ENCODE data around the gene KYAT1. TPM values are rescaled to one million over a fixed set of nuclear protein-coding genes. Genes with fewer than 3 reads are reported as not detected.

The KYAT1 gene
- total and polyA plus RNA-seq, 2 of the 13 experiments (the other 11 are each of a cell fraction or from before 2014, with no cell fraction given): 9.2 to 46.5 TPM

DNA sequence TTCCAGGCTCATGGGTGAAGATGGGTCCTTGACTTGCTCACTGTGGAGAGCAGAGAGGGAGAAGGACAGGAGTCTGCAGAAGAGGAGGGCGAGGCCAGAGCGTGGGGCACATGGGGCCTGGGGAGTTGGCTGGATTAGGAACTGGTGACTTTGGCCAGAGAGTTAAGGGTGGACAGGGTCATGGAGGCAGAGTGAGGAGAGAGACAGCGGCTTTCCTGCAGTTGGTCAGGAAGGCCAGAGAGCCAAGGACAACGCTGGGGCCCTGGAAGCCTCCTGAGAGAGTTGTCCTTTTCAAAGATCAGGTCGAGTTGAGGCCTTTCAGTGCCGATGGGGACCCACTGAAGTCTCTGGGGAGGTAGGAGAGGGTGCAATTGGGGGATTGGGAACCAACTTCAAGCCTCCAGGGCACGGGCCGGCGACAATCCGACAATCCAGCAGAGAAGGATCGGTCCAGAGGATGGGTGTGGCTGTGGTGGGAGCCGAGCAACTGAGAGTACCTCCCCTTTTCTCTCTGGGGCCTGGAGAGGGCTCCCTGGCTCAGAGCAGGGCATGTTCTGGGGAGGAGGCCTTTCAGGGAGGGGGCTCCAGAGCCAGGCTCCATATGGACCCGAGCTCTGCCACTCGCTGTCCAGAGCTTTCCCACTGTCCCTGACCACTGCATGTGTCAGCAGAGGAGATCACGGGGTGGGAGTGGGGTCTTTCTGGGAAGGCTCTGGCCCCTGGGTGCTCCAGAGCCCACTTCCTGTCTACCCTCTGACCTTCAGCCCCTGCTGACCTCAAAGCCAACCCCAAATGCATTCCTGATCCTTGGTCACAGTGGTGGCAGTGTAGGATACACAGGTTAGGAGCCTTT, 31.5 kb upstream of the KYAT1 start (continued):
- TF ChIP-seq GABPA (IDR thresholded peaks at IDR 0.05; ENCODE audit: low read depth, low read length) (no peak), GABPA (CRISPR knock-in tag; IDR thresholded peaks at IDR 0.05; ENCODE audit: low read depth) (peak; percentile 49; the same call in 1 of the 2 replicates), TGIF2 (CRISPR knock-in tag; IDR thresholded peaks at IDR 0.05) (no peak), WIZ (CRISPR knock-in tag; IDR thresholded peaks at IDR 0.05) (0 out of 2 replicates have a peak, but pooled peaks have one; percentile 29), ZNF644 (CRISPR knock-in tag; IDR thresholded peaks at IDR 0.05; ENCODE audit: low read depth) (peak; percentile 9; the same call in 1 of the 2 replicates), ZNF674 (CRISPR knock-in tag; IDR thresholded peaks at IDR 0.05; ENCODE audit: low read depth) (no peak), ARID5B (CRISPR knock-in tag; IDR thresholded peaks at IDR 0.05) (no peak; the same call in 1 of the 2 replicates), SRY (CRISPR knock-in tag; IDR thresholded peaks at IDR 0.05) (no peak), GATAD2A (CRISPR knock-in tag; IDR thresholded peaks at IDR 0.05) (0 out of 2 replicates have a peak, but pooled peaks have one; percentile 45), MIER2 (CRISPR knock-in tag; IDR thresholded peaks at IDR 0.05) (no peak), MLLT10 (CRISPR knock-in tag; IDR thresholded peaks at IDR 0.05) (no peak), NCOA5 (CRISPR knock-in tag; IDR thresholded peaks at IDR 0.05) (no peak), ZNF609 (CRISPR knock-in tag; IDR thresholded peaks at IDR 0.05; ENCODE audit: borderline replicate concordance) (0 out of 2 replicates have a peak, but pooled peaks have one; percentile 17), U2AF1 (optimal IDR thresholded peaks at IDR 0.05; ENCODE audit: low read depth, low read length) (no peak), ZZZ3 (CRISPR knock-in tag; IDR thresholded peaks at IDR 0.05; ENCODE audit: borderline replicate concordance) (no peak)
- TF ChIP-seq, protein P1, sequence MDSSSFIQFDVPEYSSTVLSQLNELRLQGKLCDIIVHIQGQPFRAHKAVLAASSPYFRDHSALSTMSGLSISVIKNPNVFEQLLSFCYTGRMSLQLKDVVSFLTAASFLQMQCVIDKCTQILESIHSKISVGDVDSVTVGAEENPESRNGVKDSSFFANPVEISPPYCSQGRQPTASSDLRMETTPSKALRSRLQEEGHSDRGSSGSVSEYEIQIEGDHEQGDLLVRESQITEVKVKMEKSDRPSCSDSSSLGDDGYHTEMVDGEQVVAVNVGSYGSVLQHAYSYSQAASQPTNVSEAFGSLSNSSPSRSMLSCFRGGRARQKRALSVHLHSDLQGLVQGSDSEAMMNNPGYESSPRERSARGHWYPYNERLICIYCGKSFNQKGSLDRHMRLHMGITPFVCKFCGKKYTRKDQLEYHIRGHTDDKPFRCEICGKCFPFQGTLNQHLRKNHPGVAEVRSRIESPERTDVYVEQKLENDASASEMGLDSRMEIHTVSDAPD (CRISPR knock-in tag; IDR thresholded peaks at IDR 0.05): 0 out of 2 replicates have a peak, but pooled peaks have one; percentile 28
- TF ChIP-seq, protein P2, sequence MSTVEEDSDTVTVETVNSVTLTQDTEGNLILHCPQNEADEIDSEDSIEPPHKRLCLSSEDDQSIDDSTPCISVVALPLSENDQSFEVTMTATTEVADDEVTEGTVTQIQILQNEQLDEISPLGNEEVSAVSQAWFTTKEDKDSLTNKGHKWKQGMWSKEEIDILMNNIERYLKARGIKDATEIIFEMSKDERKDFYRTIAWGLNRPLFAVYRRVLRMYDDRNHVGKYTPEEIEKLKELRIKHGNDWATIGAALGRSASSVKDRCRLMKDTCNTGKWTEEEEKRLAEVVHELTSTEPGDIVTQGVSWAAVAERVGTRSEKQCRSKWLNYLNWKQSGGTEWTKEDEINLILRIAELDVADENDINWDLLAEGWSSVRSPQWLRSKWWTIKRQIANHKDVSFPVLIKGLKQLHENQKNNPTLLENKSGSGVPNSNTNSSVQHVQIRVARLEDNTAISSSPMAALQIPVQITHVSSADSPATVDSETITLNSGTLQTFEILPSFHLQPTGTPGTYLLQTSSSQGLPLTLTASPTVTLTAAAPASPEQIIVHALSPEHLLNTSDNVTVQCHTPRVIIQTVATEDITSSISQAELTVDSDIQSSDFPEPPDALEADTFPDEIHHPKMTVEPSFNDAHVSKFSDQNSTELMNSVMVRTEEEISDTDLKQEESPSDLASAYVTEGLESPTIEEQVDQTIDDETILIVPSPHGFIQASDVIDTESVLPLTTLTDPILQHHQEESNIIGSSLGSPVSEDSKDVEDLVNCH (CRISPR knock-in tag; IDR thresholded peaks at IDR 0.05): no peak
